ENCODE measurements around the gene TAGLN3.

- TF ChIP-seq CTCF (IDR thresholded peaks at IDR 0.05) (no peak), SIN3A (IDR thresholded peaks at IDR 0.05; ENCODE audit: borderline replicate concordance, insufficient read depth, low read depth, low read length) (no peak)
These were observed 10.9 kb downstream of the TAGLN3 start for GRCh38 chr3:112009670-112010069.
